Activated gamma-delta T cell treated with Interleukin-2 at 50 U/mL for 16 hours (primary cell): ENCODE data around the gene SYNPO.

ENCODE experiments used
- DNase-seq: peaks from one replicate; pipeline ENCODE4 v3.0.0-alpha.2; 2020

SYNPO gene

GRCh38 chr5:150700594-150701377, 60.3 kb downstream of the SYNPO start, which contains the start of gene RBM22:
RBM22 (minus strand) TSS chr5:150701062; CDS start chr5:150700985, 77 bp downstream.
- peak; percentile 89 for DNase-seq

DNA sequence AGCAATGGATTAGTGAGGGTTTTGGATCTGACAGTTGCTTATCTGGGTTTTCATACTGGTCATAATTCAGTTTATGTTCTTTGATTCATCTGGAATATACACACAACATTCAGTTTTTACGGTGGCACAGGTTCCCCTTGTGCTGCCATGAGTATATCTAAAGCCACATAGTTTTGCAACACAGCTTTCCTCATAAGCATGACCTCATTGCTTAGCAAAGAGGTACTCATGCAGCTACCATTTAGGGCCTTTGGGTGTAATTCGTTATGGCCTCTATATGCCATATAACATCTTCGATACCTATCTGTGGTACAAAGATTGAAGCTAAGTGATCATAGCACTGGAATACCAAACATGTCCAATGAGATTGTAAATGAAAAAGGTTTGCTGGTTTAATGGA, 63.3 kb downstream of the SYNPO start:
- no peak for DNase-seq

- no peak for DNase-seq
Observed at GRCh38 chr5:150706776-150707390, 66.4 kb downstream of the SYNPO start.
